CD4-positive, alpha-beta memory T cell (primary cell): Measurements from ENCODE around the gene OVOL3. TPM values are rescaled to one million over a fixed set of nuclear protein-coding genes. Genes with fewer than 3 reads are reported as not detected.
"Not testable (repeated sequence)": the region's sequence is repeated elsewhere in the genome, so short reads cannot be mapped to it uniquely, and the experiment has no call there.

Source experiments
- CTCF ChIA-PET: fragments of 350-600 bp; sonication (Branson Sonifier 250); formaldehyde crosslinking; loops from one replicate; lab custom pipeline; 2021; ENCODE audit warnings: inconsistent platforms; ENCODE audit not compliant: partially characterized antibody; lab: Charles Lee
- POLR2A ChIA-PET: fragments of 350-600 bp; sonication (Branson Sonifier 250); formaldehyde crosslinking; loops from one replicate; lab custom pipeline; 2021; ENCODE audit not compliant: partially characterized antibody; lab: Charles Lee
- DNase-seq, 5 donors: peaks; one replicate each; pipeline versions ENCODE4 v3.0.0 to v3.0.0-alpha.2; 2020 to 2022; ENCODE audit warnings: mixed read lengths in 1 of 5
- H3K27ac ChIP-seq: one replicate; pipeline ENCODE4 v1.7.0; 2013; ENCODE audit warnings: low read depth, low read length
- H3K27me3 ChIP-seq: 2 replicates; pipeline ENCODE4 v1.7.0; 2013; ENCODE audit warnings: mild to moderate bottlenecking, low read length, moderate library complexity; ENCODE audit not compliant: insufficient read depth
- H3K36me3 ChIP-seq: 2 replicates; pipeline ENCODE4 v1.7.0; 2013; ENCODE audit warnings: mild to moderate bottlenecking, low read length, moderate library complexity; ENCODE audit not compliant: insufficient read depth
- H3K4me1 ChIP-seq: 2 replicates; pipeline ENCODE4 v1.7.0; 2013; ENCODE audit warnings: mild to moderate bottlenecking, low read length, moderate library complexity; ENCODE audit not compliant: insufficient read depth
- H3K4me3 ChIP-seq, 2 donors: one replicate each; pipeline ENCODE4 v1.7.0; 2013; ENCODE audit warnings: low read length in 2 of 2, mild to moderate bottlenecking in 1 of 2
- H3K9me3 ChIP-seq, 2 donors: one replicate each; pipeline ENCODE4 v1.7.0; 2013; ENCODE audit warnings: low read length in 2 of 2, control low read depth in 1 of 2; ENCODE audit not compliant: control insufficient read depth in 1 of 2
- H3K27ac Mint-ChIP-seq, 7 donors: one replicate each; pipeline ENCODE4 v1.8.0; 2020 to 2021; ENCODE audit warnings: mixed read lengths in 7 of 7, mild to moderate bottlenecking in 6 of 7, inconsistent platforms in 3 of 7, moderate library complexity in 3 of 7
- H3K27me3 Mint-ChIP-seq, 2 donors: one replicate each; pipeline ENCODE4 v1.8.0; 2020 to 2021; ENCODE audit warnings: mixed read lengths in 2 of 2
- H3K36me3 Mint-ChIP-seq, 2 donors: one replicate each; pipeline ENCODE4 v1.8.0; 2020 to 2021; ENCODE audit warnings: mixed read lengths in 2 of 2, inconsistent platforms in 1 of 2, mild to moderate bottlenecking in 1 of 2
- H3K4me1 Mint-ChIP-seq, 4 donors: one replicate each; pipeline ENCODE4 v1.8.0; 2020 to 2021; ENCODE audit warnings: mixed read lengths in 4 of 4, mild to moderate bottlenecking in 1 of 4
- H3K4me3 Mint-ChIP-seq, 8 donors: one replicate each; pipeline ENCODE4 v1.8.0; 2020 to 2021; ENCODE audit warnings: mixed read lengths in 8 of 8, mild to moderate bottlenecking in 7 of 8, moderate library complexity in 6 of 8, inconsistent platforms in 3 of 8
- H3K9me3 Mint-ChIP-seq, 8 donors: one replicate each; pipeline ENCODE4 v1.8.0; 2020 to 2021; ENCODE audit warnings: mixed read lengths in 8 of 8, mild to moderate bottlenecking in 5 of 8, inconsistent platforms in 3 of 8, moderate library complexity in 1 of 8
- intact Hi-C: fragments of 100-400 bp; cut with micrococcal nuclease; formaldehyde crosslinking; loops from one replicate; pipeline ENCODE4 v1.15.1; 2023
- polyA plus RNA-seq, 2 donors: library from polyadenylated mRNA; unstranded; fragments of 300-500 nt; fragmentation: Illumina TruSeq; gene quantifications; one replicate each; pipeline ENCODE4 v1.2.3, GENCODE V29; 2021
- total RNA-seq, 2 experiments: library from RNA; stranded (reverse); gene quantifications; one replicate each; pipeline ENCODE4 v1.2.3, GENCODE V29; 2021

OVOL3 gene
- not detected for total RNA-seq
- not detected for polyA plus RNA-seq

DNA sequence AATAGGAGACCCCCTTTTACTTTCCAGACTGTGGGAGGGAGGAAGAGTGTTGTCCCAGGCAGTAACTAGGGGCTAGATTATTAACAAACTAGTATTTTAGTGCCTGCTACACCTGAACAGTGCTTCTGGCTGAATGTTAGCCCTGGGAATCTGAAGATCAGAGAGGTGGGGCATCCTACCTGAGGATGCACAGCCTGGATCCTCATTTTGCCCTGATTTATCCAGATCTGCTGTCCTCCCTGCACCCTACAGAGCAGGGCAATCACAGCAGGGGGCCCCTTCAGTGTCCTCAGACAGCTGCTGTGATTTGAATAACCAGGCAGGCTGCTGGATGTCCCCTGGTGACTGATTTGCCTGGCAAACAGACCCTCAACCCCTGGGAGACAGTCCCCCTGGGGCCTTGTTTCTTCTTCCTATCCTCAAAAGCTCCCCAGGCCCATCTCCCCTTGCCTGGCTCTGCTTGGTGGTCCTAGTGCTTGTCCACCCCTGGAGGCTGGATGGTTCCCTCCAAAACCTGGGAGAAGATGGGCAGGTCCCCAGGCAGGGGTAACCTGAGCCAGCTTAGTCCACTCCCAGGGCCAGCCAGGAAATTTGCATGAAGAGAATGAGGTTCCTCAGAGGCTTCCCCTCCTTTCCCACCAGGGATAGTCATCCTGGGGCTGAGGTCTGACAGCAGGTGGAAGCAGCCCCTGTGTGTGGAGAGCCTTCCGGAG lies at the start of gene OVOL3:
TSS of gene OVOL3 (plus strand) at position 657 of the 713 bp plus-strand sequence. CDS start 60 bp downstream, outside the sequence.
- Histone ChIP-seq H3K27me3 (no peaks in the 10 kb centered on the region), H3K4me1 (peaks cover 14% of the 10 kb centered on the region), H3K27ac (no peak within 1 kb of the TSS), H3K36me3 (peaks cover 7% of the 10 kb centered on the region), H3K4me3 (no peak within 1 kb of the TSS), H3K9me3 (no peaks in the 10 kb centered on the region)
- intact Hi-C loops, result loop anchor here (10.0 kb wide), 2 partner anchors 216 to 1104 kb away; partner anchors contain the start of genes ZNF383 and ZNF585B
- Mint-ChIP-seq H3K4me3 (peak within 1 kb of the TSS in 3 of 8 donors; percentile 30 to 71 (median 57)), H3K27me3 (peaks cover 0 to 2% of the 10 kb centered on the region in 2 donors), H3K36me3 (peaks cover 5 to 29% of the 10 kb centered on the region in 2 donors), H3K4me1 (peaks cover 9 to 28% (median 18%) of the 10 kb centered on the region in 4 donors), H3K27ac (peak within 1 kb of the TSS in 3 of 7 donors; percentile 68 to 95 (median 79)), H3K9me3 (peaks cover 0 to 6% (median 0%) of the 10 kb centered on the region in 8 donors)
- ChIA-PET POLR2A (no interaction called here), CTCF (no interaction called here)
- DNase-seq, result no peak

DNA sequence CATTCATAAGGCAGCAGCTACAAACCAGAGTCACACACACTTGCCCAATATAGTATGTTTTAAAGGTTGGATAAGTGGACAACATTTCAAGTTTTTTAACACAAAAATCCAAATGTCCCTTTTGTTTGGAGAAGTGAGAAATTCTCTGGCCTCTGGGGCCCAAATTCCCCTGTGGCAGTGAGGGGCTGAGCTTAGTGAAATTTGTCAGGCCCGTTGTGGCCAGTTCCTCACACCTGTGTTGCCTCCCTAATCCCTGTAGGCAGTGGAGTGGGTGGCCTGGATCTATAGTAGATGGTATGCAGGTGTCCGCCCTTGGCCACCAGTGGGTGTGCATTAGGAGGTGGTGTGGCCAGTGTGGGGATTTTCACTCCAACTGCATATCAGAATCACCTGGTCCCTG lies 49.6 kb upstream of the OVOL3 start:
- Mint-ChIP-seq H3K27me3 (no peaks in the 10 kb centered on the region), H3K27ac (no peak overlapping the region), H3K4me1 (peaks cover 0 to 2% (median 0%) of the 10 kb centered on the region in 4 donors), H3K36me3 (no peaks in the 10 kb centered on the region), H3K4me3 (no peak overlapping the region), H3K9me3 (peaks cover 0 to 2% (median 0%) of the 10 kb centered on the region in 8 donors)
- Histone ChIP-seq H3K27ac (no peak overlapping the region), H3K4me3 (no peak overlapping the region), H3K36me3 (no peaks in the 10 kb centered on the region), H3K9me3 (no peaks in the 10 kb centered on the region), H3K27me3 (no peaks in the 10 kb centered on the region), H3K4me1 (no peaks in the 10 kb centered on the region)
- ChIA-PET CTCF (interaction anchor here (0.8 to 2.3 kb wide), 5 partner anchors 22 to 177 kb away, joined by 3 to 7 read pairs (median 3); no protein-coding TSS in a partner anchor), POLR2A (no interaction called here)
- no peak for DNase-seq
- intact Hi-C loops, result loop anchor here (2.0 kb wide), 1 partner anchor 109 kb away; no protein-coding TSS in a partner anchor

DNA sequence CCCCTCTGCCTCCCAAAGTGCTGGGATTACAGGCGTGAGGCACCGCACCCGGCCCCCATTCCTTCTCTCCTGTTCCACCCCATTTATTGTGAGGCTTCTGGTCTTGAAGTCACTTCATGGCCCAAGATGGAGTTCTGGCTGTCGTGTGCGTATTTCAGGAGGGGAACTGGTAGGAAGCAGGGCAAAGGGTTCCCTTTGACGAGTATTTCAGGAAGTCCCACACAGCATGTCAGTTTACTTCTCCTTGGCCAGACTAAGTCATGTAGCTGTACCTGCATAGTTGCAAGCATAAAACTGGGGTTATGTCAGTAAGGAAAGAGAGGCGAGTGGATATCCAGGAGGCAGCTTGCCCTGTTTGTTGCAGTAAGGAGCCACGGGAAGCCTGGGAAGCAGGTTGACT lies 46.1 kb upstream of the OVOL3 start:
- Histone ChIP-seq H3K27ac (no peak overlapping the region), H3K4me3 (no peak overlapping the region), H3K27me3 (no peaks in the 10 kb centered on the region), H3K4me1 (no peaks in the 10 kb centered on the region), H3K9me3 (no peaks in the 10 kb centered on the region), H3K36me3 (no peaks in the 10 kb centered on the region)
- H3K4me1 Mint-ChIP-seq, result peaks cover 0 to 2% (median 0%) of the 10 kb centered on the region in 4 donors
- H3K27ac Mint-ChIP-seq, result peak overlapping the region in 1 of 7 donors; percentile 18
- intact Hi-C loops, result no loop called here
- no peak for DNase-seq
- H3K4me3 Mint-ChIP-seq, result no peak overlapping the region
- no peaks in the 10 kb centered on the region for H3K27me3 Mint-ChIP-seq
- CTCF ChIA-PET, result no interaction called here
- no peaks in the 10 kb centered on the region for H3K36me3 Mint-ChIP-seq
- peaks cover 0 to 2% (median 0%) of the 10 kb centered on the region in 8 donors for H3K9me3 Mint-ChIP-seq
- POLR2A ChIA-PET, result no interaction called here

DNA sequence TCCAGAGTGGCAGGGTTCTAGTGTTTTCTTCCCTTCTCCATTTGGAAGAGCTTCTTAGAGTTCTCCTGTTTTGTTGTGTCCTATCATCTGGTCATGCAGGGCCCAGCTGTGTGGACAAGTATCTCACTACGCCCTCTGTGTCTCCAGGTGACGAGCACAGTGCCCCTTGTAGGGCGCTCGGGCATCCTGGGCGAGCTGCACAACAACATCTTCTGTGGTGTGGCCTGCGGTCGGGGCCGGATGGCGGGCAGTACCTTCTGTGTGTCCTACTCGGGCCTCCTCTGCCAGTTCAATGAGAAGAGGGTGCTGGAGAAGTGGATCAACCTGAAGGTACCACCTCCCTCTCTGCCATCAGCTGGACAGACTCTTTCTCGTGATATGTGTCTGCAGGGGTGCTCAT lies 43.3 kb upstream of the OVOL3 start:
- Mint-ChIP-seq H3K9me3 (peaks cover 0 to 2% (median 0%) of the 10 kb centered on the region in 8 donors), H3K4me3 (peak overlapping the region in 1 of 8 donors; percentile 41), H3K27ac (no peak overlapping the region), H3K36me3 (no peaks in the 10 kb centered on the region), H3K4me1 (peaks cover 0 to 2% (median 0%) of the 10 kb centered on the region in 4 donors), H3K27me3 (no peaks in the 10 kb centered on the region)
- POLR2A ChIA-PET, result no interaction called here
- CTCF ChIA-PET, result no interaction called here
- no peaks in the 10 kb centered on the region for H3K27me3 ChIP-seq
- no peak for DNase-seq
- no peak overlapping the region for H3K4me3 ChIP-seq
- no peaks in the 10 kb centered on the region for H3K36me3 ChIP-seq
- intact Hi-C loops, result no loop called here
- H3K9me3 ChIP-seq, result no peaks in the 10 kb centered on the region
- H3K4me1 ChIP-seq, result no peaks in the 10 kb centered on the region
- no peak overlapping the region for H3K27ac ChIP-seq

DNA sequence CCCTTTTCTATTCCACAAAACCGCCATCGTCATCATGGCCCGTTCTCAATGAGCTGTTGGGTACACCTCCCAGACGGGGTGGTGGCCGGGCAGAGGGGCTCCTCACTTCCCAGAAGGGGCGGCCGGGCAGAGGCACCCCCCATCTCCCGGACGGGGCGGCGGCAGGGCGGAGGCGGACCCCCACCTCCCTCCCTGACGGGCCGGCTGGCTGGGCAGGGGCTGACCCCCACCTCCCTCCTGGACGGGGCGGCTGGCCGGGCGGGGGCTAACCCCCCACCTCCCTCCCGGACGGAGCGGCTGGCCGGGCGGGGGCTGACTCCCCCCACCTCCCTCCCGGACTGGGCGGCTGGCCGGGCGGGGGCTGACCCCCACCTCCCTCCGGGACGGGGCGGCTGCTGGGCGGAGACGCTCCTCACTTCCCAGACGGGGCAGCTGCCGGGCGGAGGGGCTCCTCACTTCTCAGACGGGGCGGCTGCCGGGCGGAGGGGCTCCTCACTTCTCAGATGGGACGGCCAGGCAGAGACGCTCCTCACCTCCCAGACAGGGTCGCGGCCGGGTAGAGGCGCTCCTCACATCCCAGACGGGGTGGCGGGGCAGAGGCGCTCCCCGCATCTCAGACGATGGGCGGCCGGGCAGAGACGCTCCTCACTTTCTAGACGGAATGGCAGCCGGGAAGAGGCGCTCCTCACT lies 42.0 kb upstream of the OVOL3 start:
- H3K4me3 Mint-ChIP-seq, DNase-seq, H3K27ac ChIP-seq, H3K27ac Mint-ChIP-seq, H3K9me3 Mint-ChIP-seq, CTCF ChIA-PET, H3K4me3 ChIP-seq, H3K4me1 ChIP-seq, H3K4me1 Mint-ChIP-seq, intact Hi-C loops, POLR2A ChIA-PET, H3K27me3 Mint-ChIP-seq, H3K27me3 ChIP-seq, H3K9me3 ChIP-seq, H3K36me3 Mint-ChIP-seq, H3K36me3 ChIP-seq: not testable (repeated sequence)

DNA sequence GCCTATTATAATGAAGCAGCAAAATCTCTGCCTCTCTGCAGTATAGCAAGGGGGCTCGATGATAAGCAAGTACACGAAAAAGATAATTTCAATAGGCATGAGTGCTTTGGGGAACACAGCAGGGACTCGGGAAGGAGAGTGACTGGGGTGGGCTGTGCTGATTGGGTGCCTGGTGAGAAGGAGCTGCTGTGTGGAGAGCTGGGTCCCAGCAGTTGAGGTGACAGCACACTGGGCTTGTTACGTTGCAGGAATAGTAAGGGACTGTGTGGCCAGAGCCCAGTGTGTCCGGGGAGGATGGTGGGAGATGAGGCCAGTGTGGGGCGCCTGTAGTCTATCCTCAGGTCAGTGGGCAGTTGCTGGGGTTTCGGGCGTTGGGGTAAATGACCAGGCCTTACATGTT lies 38.9 kb upstream of the OVOL3 start:
- Histone ChIP-seq H3K27me3 (no peaks in the 10 kb centered on the region), H3K4me1 (no peaks in the 10 kb centered on the region), H3K27ac (no peak overlapping the region), H3K4me3 (no peak overlapping the region), H3K36me3 (no peaks in the 10 kb centered on the region), H3K9me3 (no peaks in the 10 kb centered on the region)
- Mint-ChIP-seq H3K36me3 (no peaks in the 10 kb centered on the region), H3K27me3 (no peaks in the 10 kb centered on the region), H3K4me1 (peaks cover 0 to 2% (median 0%) of the 10 kb centered on the region in 4 donors), H3K27ac (peak overlapping the region in 2 of 7 donors; percentile 12 to 15), H3K4me3 (peak overlapping the region in 1 of 8 donors; percentile 24), H3K9me3 (no peaks in the 10 kb centered on the region)
- no peak for DNase-seq
- CTCF ChIA-PET, result no interaction called here
- intact Hi-C loops, result no loop called here
- POLR2A ChIA-PET, result no interaction called here

DNA sequence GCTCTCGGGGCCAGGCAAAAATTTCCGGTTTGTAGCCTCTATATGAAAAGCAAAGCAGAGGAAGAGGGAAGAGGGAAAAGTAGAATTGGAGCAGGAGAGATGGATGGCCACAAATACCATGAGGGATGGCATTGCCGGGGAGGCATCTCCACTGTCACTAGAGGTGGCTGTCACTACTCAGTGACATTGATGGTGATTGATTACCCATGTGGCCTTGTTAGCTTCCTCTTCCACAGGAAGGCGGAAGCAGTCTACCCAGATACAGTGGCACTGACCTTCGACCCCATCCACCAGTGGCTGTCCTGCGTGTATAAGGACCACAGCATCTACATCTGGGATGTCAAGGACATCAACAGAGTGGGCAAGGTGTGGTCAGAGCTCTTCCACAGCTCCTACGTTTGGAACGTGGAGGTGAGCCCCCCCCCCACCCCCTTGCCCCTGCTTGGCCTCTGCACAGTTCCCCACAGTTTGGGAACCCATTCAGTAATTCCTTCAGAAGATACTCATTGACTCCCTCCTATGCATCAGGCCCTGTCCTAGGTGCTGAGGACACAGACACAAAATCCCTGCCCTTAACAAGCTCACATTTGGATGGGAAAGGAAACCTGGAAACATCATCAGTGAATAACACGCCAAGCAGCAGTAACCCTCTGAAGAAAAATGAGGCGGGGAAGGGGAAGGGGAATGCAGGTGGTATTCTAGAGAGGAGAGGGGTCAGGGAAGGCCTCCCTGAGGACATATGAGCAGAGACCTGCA lies 37.6 kb upstream of the OVOL3 start:
- H3K9me3 ChIP-seq, result no peaks in the 10 kb centered on the region
- no peak overlapping the region for H3K4me3 ChIP-seq
- no peaks in the 10 kb centered on the region for H3K27me3 ChIP-seq
- ChIA-PET CTCF (no interaction called here), POLR2A (no interaction called here)
- Mint-ChIP-seq H3K4me3 (no peak overlapping the region), H3K36me3 (no peaks in the 10 kb centered on the region), H3K27me3 (no peaks in the 10 kb centered on the region), H3K4me1 (no peaks in the 10 kb centered on the region), H3K9me3 (no peaks in the 10 kb centered on the region), H3K27ac (peak overlapping the region in 4 of 7 donors; percentile 6 to 70 (median 20))
- no peaks in the 10 kb centered on the region for H3K36me3 ChIP-seq
- H3K4me1 ChIP-seq, result no peaks in the 10 kb centered on the region
- H3K27ac ChIP-seq, result no peak overlapping the region
- no peak for DNase-seq
- intact Hi-C loops, result no loop called here
